GM21381 (cell line): Measurements from ENCODE around the gene DAPK1.

Experiments used
- ATAC-seq: cut with Tn5 transposase; IDR thresholded peaks from one replicate; pipeline ENCODE4 v1.9.1; 2021; ENCODE audit warnings: mild to moderate bottlenecking, moderate library complexity; ENCODE audit not compliant: unreplicated experiment

The DAPK1 gene

GRCh38 chr9:87497604-87498045 lies at the start of gene DAPK1:
Gene DAPK1 (plus strand): TSS chr9:87497867. CDS start chr9:87499078, 1,211 bp downstream.
- peak; percentile 47 for ATAC-seq

- no peak for ATAC-seq
Observed at GRCh38 chr9:87451149-87451548, 46.5 kb upstream of the DAPK1 start.

GRCh38 chr9:87455407-87455806 lies 42.3 kb upstream of the DAPK1 start:
- no peak for ATAC-seq

GRCh38 chr9:87461256-87461655 lies 36.4 kb upstream of the DAPK1 start:
- ATAC-seq: no peak

GRCh38 chr9:87464110-87464991 lies 33.3 kb upstream of the DAPK1 start:
- ATAC-seq: peak; percentile 72

- ATAC-seq: peak; percentile 10
Observed at GRCh38 chr9:87464992-87465378, 32.7 kb upstream of the DAPK1 start.

- ATAC-seq: no peak
Observed at GRCh38 chr9:87465816-87466215, 31.9 kb upstream of the DAPK1 start.

GRCh38 chr9:87467187-87467586 lies 30.5 kb upstream of the DAPK1 start:
- no peak for ATAC-seq

- no peak for ATAC-seq
Observed at GRCh38 chr9:87469793-87470465, 27.7 kb upstream of the DAPK1 start.

GRCh38 chr9:87471746-87472145 lies 25.9 kb upstream of the DAPK1 start:
- no peak for ATAC-seq

GRCh38 chr9:87475463-87475862 lies 22.2 kb upstream of the DAPK1 start:
- ATAC-seq: no peak

- ATAC-seq: no peak
Observed at GRCh38 chr9:87478226-87478992, 19.3 kb upstream of the DAPK1 start.

- ATAC-seq: peak; percentile 98
Observed at GRCh38 chr9:87479801-87480201, 17.9 kb upstream of the DAPK1 start.

GRCh38 chr9:87481890-87482855 lies 15.5 kb upstream of the DAPK1 start:
- no peak for ATAC-seq

- ATAC-seq: no peak
Observed at GRCh38 chr9:87490225-87490624, 7.4 kb upstream of the DAPK1 start.

GRCh38 chr9:87490907-87491306 lies 6.8 kb upstream of the DAPK1 start:
- ATAC-seq: no peak

- no peak for ATAC-seq
Observed at GRCh38 chr9:87491523-87491922, 6.1 kb upstream of the DAPK1 start.

- ATAC-seq: no peak
Observed at GRCh38 chr9:87492642-87493041, 5.0 kb upstream of the DAPK1 start.

GRCh38 chr9:87494970-87495471 lies 2.6 kb upstream of the DAPK1 start:
- peak; percentile 29 for ATAC-seq

GRCh38 chr9:87497080-87497603 lies 525 bp upstream of the DAPK1 start:
- no peak for ATAC-seq
